HG02763 (cell line): Measurements from ENCODE around the gene HNRNPAB.

ENCODE experiments used
- ATAC-seq: cut with Tn5 transposase; IDR thresholded peaks from one replicate; pipeline ENCODE4 v1.9.1; 2021; ENCODE audit warnings: mild to moderate bottlenecking, moderate library complexity; ENCODE audit not compliant: unreplicated experiment

HNRNPAB gene

GRCh38 chr5:178204182-178204934 is at the start of gene HNRNPAB:
Gene HNRNPAB (plus strand): TSS chr5:178204533. CDS start chr5:178204838, 305 bp downstream.
- peak; percentile 81 for ATAC-seq

DNA sequence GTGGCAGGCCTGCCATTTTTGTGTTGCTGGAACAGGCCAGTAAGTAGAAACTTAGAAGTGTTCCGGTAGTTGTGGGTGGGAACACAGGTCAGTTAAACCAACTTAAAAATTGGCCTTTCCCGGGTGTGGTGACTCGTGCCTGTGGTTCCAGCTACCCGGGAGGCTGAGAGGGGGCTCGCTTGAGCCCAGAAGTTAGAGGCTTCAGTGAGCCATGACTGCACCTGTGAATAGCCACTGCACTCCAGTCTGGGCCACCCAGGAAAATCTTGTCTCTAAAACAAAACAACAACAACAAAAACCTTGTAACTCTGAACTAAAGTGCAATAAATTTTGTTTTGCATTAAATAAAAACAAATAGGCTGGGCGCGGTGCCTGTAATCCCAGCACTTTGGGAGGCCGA is 49.3 kb upstream of the HNRNPAB start:
- no peak for ATAC-seq

- ATAC-seq = no peak
Measured at GRCh38 chr5:178160176-178160575, 44.2 kb upstream of the HNRNPAB start.

DNA sequence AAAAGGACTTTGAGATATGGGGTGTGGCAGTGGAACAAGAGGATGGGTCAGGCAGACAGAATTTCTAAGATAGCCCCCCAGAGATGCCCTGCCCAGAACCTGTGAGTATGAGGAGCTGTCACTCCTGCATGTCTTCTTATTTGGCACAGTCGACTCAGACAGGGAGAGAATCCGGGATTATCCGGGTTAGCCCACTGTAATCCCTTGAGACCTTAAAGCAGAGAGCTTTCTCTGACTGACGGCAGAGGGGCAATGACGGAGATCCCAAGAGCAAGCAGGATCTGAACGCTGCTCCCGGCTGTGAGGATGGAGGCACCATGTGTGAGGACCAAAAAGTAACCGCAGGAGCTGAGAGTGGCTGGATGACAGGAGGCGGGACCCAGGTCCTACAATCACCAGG is 41.9 kb upstream of the HNRNPAB start:
- no peak for ATAC-seq

GRCh38 chr5:178163772-178164735 is 40.3 kb upstream of the HNRNPAB start:
- ATAC-seq = peak; percentile 93

DNA sequence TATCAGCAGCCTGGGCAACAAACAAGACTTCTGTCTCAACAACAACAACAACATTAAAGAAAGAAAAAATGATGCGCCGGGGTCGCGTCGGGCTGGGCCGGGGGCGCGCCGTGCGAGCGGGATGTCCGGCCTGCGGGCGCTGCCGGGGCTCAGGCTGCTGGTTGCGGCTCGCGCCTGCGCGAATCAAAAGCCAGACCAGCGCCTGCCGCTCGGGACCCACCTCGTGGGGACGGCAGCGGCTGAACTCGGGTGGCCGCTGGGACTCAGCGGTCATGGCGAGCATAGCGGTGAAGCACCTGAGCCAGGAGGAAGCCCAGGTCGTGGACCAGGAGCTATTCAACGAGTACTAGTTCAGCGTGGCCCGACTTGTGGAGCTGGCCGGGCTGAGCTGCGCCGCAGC is 38.8 kb upstream of the HNRNPAB start:
- no peak for ATAC-seq

GRCh38 chr5:178170455-178170854 is 33.9 kb upstream of the HNRNPAB start:
- ATAC-seq = no peak

- no peak for ATAC-seq
Measured at GRCh38 chr5:178174456-178174855, 29.9 kb upstream of the HNRNPAB start.

DNA sequence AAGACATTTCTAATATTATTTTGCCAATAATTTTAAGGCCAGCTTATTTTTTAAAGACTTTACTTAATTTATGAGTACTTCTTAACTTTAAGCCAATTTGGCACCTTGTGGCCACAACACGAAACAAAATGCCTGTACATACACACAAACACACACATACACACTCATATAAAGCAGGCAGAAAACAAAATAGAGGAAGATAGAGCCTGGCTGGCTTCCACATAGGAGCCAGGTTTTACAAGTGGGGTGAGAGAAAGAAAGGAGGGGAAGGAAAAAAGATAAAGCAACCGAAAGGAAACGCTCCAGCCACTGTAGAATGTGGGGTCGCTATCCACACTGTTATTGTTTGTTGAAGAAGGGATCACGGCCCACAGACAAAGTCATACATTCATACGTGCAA is 27.5 kb upstream of the HNRNPAB start:
- no peak for ATAC-seq

GRCh38 chr5:178177569-178177968 is 26.8 kb upstream of the HNRNPAB start:
- no peak for ATAC-seq

GRCh38 chr5:178180141-178180863 is 24.0 kb upstream of the HNRNPAB start:
- ATAC-seq = no peak

- ATAC-seq = no peak
Measured at GRCh38 chr5:178182158-178182876, 22.0 kb upstream of the HNRNPAB start.

GRCh38 chr5:178186427-178186826 is 17.9 kb upstream of the HNRNPAB start:
- no peak for ATAC-seq

GRCh38 chr5:178187014-178187413 is 17.3 kb upstream of the HNRNPAB start, which contains the start of gene GMCL2:
Gene GMCL2 (minus strand): TSS chr5:178187371. CDS start chr5:178187299, 72 bp downstream.
- no peak for ATAC-seq

- ATAC-seq = no peak
Measured at GRCh38 chr5:178189433-178189832, 14.9 kb upstream of the HNRNPAB start.

GRCh38 chr5:178191661-178192060 is 12.7 kb upstream of the HNRNPAB start:
- no peak for ATAC-seq

DNA sequence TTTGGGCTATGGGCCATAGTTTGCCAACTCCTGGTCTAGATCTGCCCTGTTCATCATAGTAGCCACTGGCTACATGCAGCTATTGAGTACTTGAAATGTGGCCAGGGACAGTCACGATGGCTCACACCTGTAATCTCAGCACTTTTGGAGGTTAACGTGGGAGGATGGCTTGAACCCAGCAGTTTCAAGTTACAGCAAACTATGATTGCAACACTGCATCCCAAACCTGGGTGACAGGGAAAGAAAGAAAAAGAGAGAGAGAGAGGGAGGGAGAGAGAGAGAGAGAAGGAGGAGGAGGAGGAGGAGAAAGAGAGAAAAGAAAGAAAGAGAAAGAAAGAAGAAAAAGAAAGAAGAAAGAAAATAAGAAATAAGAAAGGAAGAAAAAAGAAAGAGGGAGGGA is 12.1 kb upstream of the HNRNPAB start:
- ATAC-seq = no peak

DNA sequence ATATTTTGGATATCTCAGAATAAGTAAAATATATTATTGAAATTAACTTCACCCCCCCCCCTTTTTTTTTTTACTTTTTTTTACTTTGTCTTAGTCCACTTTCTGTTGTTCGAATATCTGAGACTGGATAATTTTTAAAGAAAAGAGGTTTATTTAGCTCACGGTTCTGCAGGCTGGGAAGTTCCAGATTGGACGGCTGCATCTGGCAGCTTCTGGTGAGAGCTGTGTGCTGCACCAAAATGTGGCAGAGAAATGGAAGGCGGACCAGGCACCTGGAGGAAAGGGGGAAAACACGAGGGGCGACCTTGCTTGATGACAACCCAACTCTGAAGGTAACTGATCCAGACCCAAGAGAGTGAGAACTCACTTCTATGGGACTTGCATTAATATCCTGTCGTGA is 11.5 kb upstream of the HNRNPAB start:
- ATAC-seq = no peak

GRCh38 chr5:178193251-178193809 is 11.0 kb upstream of the HNRNPAB start:
- no peak for ATAC-seq

GRCh38 chr5:178194026-178194425 is 10.3 kb upstream of the HNRNPAB start:
- ATAC-seq = no peak
